Stimulated activated CD4-positive, alpha-beta T cell treated with anti-CD3 and anti-CD28 coated beads, Interleukin-12 subunit alpha, Interleukin-12 subunit beta, amount 100 ng/mL, for 4 hours (primary cell): Measurements from ENCODE around the gene CSNK1D.

Experiments
- DNase-seq: peaks from one replicate; pipeline ENCODE4 v3.0.0-alpha.2; 2020

CSNK1D gene

GRCh38 chr17:82249896-82250581 is 23.5 kb downstream of the CSNK1D start:
- DNase-seq = no peak

- DNase-seq = no peak
These were observed 24.5 kb downstream of the CSNK1D start for GRCh38 chr17:82248815-82249674.

GRCh38 chr17:82247856-82248671 is 25.4 kb downstream of the CSNK1D start:
- no peak for DNase-seq

- no peak for DNase-seq
These were observed 26.2 kb downstream of the CSNK1D start for GRCh38 chr17:82247182-82247823.

GRCh38 chr17:82246365-82247181 is 26.9 kb downstream of the CSNK1D start:
- no peak for DNase-seq

GRCh38 chr17:82246040-82246364 is 27.5 kb downstream of the CSNK1D start:
- no peak for DNase-seq

- DNase-seq = no peak
These were observed 28.1 kb downstream of the CSNK1D start for GRCh38 chr17:82245134-82246039.

GRCh38 chr17:82244413-82245133 is 28.9 kb downstream of the CSNK1D start:
- no peak for DNase-seq

GRCh38 chr17:82243648-82244412 is 29.7 kb downstream of the CSNK1D start:
- no peak for DNase-seq

- no peak for DNase-seq
These were observed 30.4 kb downstream of the CSNK1D start for GRCh38 chr17:82242977-82243647.

- no peak for DNase-seq
These were observed 30.9 kb downstream of the CSNK1D start for GRCh38 chr17:82242698-82242976.

- no peak for DNase-seq
These were observed 31.4 kb downstream of the CSNK1D start for GRCh38 chr17:82241926-82242697.

- DNase-seq = no peak
These were observed 32.1 kb downstream of the CSNK1D start for GRCh38 chr17:82241183-82241925.

GRCh38 chr17:82240506-82241182 is 32.9 kb downstream of the CSNK1D start:
- no peak for DNase-seq

- DNase-seq = no peak
These were observed 33.5 kb downstream of the CSNK1D start for GRCh38 chr17:82239926-82240505.

GRCh38 chr17:82239401-82239925 is 34.0 kb downstream of the CSNK1D start:
- no peak for DNase-seq
